Amniotic stem cell (primary cell): ENCODE data around the gene TRERF1.
"Not testable (repeated sequence)": the region's sequence is repeated elsewhere in the genome, so short reads cannot be mapped to it uniquely, and the experiment has no call there.

Experiments
- DNase-seq: peaks from one replicate; lab custom pipeline; 2025; lab: John Stamatoyannopoulos, UW

TRERF1 gene, protein sequence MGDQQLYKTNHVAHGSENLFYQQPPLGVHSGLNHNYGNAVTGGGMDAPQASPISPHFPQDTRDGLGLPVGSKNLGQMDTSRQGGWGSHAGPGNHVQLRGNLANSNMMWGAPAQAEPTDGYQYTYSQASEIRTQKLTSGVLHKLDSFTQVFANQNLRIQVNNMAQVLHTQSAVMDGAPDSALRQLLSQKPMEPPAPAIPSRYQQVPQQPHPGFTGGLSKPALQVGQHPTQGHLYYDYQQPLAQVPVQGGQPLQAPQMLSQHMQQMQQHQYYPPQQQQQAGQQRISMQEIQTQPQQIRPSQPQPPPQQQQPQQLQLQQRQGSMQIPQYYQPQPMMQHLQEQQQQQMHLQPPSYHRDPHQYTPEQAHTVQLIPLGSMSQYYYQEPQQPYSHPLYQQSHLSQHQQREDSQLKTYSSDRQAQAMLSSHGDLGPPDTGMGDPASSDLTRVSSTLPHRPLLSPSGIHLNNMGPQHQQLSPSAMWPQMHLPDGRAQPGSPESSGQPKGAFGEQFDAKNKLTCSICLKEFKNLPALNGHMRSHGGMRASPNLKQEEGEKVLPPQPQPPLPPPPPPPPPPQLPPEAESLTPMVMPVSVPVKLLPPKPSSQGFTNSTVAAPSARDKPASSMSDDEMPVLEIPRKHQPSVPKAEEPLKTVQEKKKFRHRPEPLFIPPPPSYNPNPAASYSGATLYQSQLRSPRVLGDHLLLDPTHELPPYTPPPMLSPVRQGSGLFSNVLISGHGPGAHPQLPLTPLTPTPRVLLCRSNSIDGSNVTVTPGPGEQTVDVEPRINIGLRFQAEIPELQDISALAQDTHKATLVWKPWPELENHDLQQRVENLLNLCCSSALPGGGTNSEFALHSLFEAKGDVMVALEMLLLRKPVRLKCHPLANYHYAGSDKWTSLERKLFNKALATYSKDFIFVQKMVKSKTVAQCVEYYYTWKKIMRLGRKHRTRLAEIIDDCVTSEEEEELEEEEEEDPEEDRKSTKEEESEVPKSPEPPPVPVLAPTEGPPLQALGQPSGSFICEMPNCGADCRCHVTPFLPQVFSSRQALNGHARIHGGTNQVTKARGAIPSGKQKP (N-terminal part only)

DNA sequence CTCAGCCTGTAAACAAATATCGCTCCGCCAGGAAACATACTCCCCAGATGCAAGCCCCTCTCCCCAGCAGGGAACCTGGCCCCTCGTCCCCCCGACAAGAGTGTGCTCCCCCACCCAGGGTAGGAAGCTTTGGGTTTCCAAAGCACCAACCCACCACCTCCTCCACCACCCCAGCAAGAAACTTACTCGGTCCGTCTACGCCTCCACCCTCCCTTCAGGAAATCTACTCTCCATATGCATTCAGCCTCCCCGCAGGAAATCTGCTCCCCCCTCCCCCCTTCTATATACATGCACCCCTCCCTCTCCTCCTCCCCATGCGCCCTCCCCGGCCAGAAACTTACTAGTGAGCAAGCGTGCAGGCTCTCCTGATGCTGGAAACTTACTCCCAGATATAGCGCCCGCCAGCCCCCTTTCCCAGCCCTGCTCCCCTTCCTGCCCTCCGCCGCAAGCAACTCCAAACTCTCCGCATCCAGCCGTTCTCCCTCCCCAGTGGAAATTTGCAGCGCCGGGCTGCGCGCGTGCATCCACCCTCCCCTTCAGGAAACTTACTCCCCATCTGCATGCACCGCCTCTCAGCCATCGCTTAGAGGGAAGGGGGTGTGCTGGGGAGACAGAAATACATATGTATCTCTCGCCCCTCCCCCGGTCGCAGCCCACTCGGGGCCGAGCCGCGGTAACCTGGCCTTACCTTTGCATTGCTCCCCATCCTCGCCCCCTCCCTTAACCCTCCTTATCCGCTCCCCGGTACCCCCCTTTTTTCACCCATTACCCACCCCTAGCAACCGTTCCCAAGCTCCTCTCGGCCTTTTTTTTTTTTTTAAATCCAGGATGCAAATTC is at the start of gene TRERF1:
TRERF1 (minus strand) TSS at position 594 of the 838 bp plus-strand sequence. CDS start 182,336 bp downstream, outside the sequence.
- DNase-seq, result peak; percentile 15

DNA sequence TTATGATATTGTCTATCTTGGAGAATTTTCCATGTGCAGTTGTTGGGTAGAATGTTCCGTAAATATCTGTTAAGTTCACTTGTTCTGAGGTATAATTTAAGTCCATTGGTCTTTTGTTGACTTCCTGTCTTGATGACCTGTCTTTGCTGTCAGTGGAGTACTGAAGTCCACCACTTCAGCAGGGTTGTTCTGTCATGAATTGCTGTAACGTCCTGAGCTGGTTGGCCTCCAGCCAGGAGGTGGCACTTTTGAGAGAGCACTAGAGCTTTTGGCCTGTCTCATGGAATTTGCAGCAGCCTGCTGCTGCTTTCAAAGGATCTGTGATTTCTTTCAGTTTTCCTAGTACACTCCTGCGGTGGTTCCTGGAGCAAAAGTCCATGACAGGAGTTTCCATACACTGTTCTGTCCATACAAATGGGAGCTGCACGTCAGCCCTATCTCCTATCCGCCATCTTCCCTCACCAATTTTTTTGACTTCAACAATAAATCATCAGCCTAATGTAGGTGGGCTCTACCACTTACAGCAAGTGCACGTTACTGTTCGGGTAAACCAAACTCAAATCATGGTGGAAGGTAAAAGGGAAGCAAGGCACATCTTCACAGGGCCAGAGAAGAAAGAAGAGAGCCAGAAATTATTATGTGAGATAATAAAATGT is 46.9 kb upstream of the TRERF1 start:
- DNase-seq, result no peak

DNA sequence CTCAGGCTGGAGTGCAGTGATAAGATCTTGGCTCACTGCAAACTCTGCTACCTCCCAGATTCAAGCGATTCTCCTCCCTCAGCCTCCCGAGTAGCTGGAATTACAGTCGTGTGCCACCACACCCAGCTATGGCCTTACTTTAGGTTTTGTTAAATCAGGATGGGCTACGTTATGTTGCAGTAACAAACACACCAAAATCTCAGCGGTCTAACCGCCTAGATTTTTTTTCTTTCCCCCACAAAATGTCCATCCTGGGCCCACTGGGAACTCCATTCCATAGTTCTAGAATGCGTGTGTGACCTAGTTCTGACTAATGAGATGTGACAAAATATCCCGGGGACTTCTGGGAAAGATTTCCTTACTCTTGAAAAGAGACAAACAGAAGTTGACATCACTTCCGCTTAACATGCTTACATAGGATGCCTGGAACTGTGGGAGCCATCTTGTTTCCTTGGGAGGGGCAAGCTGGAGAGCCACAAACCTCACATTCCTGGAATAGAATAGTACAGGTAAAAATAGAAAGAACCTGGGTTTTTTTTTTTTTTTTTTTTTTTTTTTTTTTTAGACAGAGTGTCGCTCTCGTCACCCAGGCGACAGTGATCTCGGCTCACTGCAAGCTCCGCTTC is 42.3 kb upstream of the TRERF1 start:
- DNase-seq, result no peak

DNA sequence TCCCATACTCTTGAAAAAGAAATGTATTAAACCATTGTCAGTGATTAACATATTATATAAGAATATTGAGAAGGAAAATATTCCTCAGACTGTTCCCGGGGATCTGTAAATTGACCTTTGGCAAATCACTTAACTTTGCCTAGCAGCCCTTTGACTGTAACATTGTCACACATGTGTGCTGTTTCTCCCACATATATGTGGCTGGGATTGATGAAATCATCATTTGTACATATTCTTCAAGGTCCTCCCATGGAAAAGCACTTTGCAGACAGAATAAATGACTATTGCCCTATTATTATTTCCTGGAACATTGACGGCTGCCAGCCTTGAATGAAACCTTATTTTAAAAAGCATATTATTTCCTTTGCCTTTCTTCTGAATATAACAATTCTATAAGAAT is 36.4 kb upstream of the TRERF1 start:
- DNase-seq, result no peak

DNA sequence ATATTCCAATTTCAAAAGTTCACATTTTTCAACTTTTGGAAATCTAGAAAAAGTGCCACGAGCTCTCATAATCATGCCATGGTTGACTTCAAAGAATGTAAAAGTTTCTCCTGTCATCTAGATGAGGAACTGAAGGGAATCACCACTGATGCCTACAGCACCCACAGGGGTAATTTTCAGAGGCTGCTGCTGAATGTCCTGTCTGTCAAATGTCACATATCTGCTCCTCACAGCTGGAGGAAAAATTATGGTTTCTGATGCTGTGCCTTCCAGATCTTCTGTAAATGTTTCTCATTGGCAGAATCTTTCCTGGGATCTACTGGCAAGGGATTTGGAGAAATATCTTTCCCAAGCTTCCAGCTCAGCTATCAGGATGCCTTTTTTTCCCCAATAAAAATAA is 32.5 kb upstream of the TRERF1 start:
- no peak for DNase-seq

DNA sequence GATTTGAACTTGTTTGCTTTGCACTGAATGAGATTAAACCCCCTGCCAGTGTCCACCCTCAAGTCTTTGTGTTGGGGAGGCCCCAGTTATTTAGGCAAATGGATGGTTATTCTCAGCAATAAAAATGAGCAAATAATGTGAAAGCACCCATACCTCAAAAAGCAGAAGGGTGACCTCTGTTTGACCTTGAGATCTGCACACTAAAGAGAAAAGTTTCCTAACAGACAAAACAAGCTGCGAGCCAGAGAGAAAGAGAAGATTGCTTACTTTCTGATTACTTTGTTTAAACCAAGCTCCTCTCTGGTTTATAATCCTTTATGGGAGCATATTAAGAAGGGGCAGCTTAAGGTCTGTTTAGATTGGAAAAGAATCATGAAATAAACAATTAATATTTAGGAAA is 30.4 kb upstream of the TRERF1 start:
- DNase-seq, result no peak

DNA sequence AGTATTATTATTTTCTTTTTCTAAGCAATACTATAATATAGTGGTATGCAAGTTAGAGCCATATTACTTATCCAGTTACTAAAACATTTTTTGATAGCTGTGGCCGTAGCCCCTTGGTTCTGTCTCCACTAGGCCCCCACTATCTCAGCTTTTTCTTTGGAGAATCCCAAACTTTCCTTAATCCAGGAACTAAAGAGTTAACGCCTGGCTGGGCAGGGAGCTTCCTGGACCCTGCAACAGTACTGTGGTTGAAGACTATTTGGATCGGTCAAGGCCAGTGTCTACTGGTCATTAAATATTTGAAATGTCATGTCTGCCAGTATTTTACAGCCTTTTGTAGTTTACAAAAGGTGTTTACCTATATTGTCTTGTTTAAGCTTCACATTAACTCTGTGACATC is 20.0 kb upstream of the TRERF1 start:
- DNase-seq, result no peak

DNA sequence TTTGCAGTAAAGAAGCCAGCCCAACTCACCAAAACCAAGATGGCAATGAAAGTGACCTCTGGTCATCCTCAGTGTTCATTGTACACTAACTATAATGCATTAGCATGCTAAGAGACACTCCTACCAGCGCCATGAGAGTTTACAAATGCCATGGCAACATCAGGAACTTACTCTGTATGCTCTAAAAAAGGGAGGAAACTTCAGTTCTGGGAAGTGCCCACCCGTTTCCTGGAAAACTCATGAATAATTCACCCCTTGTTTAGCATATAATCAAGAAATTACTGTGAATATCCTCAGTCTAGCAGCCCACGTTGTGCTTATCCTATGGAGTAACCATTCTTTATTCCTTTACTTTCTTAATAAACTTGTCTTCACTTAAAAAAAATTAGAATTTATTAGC is 19.4 kb upstream of the TRERF1 start:
- no peak for DNase-seq

DNA sequence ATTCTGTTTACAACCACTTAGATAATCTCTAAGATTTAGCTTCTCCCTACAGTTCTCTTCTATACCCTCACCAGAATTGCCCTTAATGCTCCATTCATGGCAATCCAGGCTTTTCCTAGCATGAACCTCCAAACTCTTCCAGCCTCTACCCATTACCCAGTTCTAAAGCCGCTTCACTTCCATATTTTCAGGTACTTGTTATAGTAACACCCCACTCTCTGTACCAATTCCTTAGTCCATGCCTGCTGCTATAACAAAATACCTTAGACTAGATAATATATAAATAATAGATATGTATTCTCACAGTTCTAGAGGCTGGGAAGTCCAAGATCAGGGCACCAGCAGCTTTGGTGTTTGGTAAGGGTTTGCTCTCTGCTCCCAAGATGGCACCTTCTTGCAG is 16.5 kb upstream of the TRERF1 start:
- no peak for DNase-seq

DNA sequence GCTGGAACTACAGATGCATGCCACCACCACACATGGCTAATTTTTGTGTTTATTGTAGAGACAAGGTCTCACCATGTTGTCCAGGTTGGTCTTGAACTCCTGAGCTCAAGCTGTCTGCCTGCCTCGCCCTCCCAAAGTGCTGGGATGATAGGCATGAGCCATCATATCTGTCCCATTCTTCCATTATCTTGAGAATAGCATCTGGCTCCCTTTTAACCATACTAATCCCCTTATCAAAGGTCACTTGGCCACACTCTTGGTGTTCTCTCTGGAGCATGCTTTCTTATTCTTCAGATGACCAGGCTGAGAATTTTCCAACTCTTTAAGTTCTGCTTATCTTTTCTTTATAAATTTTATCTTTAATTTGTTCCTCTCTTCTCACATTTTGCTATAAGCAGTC is 15.9 kb upstream of the TRERF1 start:
- no peak for DNase-seq

DNA sequence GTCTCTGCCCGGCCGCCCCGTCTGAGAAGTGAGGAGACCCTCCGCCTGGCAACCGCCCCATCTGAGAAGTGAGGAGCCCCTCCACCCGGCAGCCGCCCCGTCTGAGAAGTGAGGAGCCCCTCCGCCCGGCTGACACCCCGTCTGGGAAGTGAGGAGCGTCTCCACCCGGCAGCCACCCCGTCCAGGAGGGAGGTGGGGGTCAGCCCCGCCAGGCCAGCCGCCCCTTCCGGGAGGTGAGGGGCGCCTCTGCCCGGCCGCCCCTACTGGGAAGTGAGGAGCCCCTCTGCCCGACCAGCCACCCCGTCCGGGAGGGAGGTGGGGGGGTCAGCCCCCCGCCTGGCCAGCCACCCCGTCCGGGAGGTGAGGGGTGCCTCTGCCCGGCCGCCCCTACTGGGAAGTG is 14.7 kb upstream of the TRERF1 start:
- not testable (repeated sequence) for DNase-seq

DNA sequence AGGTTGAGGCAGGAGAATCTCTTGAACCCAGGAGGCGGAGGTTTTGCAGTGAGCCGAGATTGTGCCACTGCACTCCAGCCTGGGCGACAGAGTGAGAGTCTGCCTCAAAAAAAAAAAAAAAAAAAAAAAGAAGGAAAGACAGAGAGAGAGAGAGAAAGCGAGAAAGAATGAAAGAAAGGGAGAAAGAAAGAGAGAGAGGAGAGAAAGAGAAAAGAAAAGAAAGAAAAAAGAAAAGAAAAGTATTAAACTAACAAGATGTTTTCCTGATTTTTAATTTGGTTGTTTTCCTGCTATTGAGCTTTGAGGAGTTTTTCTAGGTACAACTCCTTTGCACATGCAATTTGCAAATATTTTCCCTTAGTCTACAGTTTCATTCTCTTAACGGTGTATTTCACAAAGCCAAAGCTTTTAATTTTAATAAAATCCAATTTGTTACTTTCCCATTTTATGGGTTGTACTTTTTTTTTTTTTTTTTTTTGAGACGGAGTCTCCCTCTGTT is 10.8 kb upstream of the TRERF1 start:
- DNase-seq, result no peak

DNA sequence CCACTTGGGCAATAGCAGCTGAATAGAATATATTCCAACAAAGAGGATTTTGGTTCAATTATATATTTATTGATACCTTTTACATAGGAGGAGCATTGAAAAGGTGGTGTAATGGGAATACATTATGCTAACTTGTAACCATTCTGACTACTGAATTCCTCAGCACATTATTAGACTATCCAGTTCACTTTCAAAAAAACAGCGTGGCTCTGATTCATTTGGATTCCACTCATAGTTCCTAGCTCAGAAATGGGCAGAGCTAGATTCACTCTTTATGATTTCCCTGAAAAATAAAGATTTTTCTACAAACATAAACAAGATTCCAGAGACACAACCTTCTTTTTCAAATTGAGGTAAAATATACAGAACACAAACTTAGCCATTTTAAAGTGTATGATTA is 9.2 kb upstream of the TRERF1 start:
- DNase-seq, result no peak

DNA sequence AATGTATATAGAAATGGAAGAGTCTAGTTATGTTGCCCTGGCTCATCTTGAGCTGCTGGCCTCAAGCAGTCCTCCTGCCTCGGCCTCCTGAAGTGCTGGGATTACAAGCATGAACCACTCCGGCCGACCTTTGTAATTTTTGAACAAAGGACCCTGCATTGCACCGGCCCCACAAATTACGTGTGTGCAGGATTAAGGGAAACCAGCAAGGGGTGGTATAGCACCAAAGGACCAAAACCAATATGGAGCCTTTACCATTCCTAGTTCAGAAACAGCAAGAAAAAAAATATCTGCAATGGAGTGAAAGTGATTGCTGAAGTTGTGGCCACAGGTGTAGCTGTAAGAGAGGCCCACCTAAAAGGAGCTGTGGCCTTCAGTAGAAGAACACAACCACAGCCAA is 8.2 kb upstream of the TRERF1 start:
- no peak for DNase-seq

DNA sequence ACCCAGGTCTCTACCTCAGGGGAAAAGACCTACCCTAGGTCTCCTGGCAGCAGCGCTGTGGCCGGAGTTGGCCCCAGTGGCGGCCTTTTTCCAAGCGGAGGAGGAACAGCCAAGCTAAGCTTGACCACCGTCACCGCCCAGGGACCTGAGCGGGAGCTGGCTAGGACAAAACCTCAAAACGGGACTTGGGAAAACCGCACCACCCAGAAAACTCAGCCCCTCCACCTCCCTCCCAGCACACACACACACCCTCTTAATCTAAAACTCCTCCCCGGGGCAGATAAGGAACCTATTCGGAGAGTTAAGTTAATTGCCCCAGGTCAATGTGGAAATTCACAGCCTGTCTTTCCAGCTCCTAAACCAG is 2.7 kb upstream of the TRERF1 start:
- DNase-seq, result no peak

DNA sequence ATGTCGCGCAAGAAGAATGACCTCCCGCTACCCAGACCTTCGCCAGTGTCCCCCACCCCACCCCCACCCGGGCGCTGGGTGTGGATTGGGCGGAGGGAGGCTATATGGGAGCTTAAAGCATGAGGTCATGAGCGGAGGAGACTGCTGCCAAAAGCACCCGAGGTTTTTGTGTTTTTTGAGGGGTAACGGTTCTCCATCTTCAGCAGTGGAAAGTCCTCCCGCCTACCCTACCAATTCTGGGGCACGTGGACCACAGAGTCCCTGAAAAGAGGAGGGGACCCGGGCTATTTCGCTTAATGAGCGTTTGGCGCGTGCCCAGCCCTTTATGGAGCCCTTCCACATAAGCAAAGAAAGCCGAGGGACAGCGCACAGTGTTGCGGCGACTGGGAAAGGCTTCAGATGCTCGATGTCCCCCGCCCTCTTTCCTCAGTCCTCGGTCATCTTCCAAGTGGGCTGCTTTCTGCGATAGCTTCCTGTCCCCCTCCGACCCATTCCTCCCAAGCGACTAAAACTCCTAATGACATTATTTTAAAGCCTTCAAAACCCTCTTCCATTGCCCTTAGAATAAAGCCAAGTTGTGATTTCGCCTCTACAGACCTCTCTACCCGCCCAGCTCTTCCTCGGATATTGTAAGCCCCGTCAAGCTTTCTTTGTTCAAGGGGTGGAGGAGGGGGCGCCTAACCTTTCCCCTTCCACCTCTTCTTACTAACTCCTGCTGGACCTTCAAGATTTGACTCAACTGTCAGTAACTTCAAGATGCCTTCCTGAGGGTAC is 2.1 kb upstream of the TRERF1 start:
- no peak for DNase-seq

DNA sequence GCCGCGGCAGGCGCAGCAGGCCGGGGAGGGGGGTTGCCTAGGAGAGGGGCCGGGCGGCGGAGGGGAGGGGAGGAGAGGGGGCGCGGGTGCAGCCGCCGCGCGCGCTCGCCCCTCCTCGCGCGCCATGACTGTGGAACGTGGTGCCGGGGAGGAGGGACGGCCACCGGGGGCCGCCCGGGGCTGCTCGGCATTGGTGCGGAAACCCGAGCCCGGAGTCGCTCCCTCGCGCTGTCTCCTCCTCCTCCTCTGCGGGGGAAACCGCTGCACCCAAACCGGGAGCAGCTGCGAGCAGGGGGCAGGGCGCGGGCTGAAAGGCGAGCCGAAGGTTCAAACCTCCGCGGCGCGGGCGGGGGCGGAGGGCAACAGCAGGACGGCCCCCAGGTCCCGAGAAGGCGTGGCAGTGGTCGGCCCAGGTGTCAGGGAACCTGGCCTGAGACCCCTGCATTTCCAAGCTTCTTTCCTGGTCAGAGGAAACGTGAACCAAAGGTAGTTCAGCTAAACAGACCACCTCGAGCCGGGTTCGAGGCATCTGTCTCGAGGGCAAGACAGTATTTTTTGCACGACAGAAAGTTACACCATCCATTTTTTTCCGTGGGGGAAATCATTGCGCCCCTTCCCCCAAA is 1.4 kb upstream of the TRERF1 start:
- peak; percentile 81 for DNase-seq

DNA sequence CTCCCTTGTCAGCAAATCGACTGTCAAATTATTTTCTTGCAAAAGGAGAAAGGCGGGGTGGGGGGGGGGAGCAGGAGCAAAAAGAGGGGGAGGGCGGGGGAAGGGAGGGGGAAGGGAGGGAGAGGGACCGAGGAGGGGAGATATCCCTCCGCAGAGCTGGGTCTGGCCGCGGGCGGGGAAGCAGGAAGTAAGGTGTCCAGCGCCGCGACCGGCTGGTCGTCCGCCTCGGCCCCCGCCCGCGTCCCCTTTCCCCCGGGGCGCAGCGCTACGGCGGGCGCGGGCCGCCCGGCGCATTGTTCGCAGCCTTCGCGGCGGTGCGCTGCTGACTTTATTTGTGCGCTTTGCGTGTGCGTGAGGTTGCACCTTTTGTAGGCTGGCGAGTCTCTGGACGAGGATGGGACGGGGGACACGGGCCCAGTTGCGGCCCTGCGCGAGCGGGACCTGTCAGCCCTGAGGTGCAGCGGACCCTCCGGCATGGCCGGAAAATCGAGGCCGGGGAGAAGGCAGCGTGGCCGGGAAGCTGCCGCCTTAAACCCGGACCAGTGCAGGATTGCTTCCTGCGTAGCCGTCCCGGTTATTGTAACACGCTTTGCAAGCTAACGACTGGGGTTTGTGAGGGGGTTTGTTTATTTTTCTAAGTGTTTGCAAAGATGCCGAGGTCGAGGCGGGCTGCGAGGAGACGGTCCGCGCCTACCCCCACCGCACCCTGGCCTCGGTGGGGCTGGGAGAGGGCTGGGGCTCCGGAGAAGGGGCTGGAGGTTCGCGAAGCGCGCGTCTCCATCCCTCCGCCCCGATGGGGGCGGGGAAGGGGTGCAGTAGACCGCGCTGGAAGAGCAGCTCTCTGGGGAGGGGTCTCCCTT is 675 bp upstream of the TRERF1 start:
- peak; percentile 35 for DNase-seq
